ENCODE data around the gene LTB4R2.

Gene LTB4R2

DNA sequence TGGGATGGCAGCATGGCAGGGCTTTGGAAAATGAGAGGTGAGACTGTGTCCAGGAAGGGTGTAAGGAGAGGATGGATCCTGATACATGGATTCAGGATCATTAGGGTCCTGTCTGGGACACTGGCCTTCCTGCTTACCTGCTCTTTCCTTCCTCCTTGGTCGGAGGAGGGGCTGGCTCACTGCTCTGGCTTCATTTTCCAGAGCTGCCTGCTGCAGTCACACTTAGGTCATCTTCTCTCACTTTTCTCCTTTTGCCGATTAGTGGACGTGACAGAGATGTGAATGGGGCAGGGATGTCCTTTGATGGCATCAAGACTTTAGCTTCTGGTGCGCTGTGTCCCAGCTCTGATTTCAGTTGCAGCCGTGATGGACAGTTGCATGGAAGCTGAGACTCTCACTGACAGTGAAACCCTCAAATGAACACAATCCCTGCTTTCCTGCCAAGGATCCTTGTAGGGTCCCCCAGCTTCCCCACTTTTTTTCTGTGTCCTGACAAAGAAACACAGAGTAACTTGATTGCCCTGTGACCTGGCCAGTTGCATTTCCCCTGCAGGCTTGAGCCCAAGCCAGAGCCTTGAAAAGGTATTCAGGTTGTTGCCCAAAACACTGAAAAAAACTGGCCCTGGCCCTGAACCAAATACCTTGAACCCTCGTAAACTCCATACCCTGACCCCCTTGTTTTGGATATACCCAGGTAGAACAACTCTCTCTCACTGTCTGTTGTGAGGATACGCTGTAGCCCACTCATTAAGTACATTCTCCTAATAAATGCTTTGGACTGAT, 1.4 kb upstream of the LTB4R2 start:
- Histone ChIP-seq H4K20me1 (ENCODE audit: insufficient read depth, low read length) (no peaks in the 10 kb centered on the region), H3K4me3 (ENCODE audit: low read length) (no peak overlapping the region), H3K9me3 (ENCODE audit: insufficient read depth, low read length) (no peaks in the 10 kb centered on the region), H3K27me3 (ENCODE audit: low read depth, low read length) (no peaks in the 10 kb centered on the region), H3K27ac (ENCODE audit: low read length) (no peak overlapping the region), H3K4me2 (ENCODE audit: low read length) (no peak overlapping the region), H3K4me1 (ENCODE audit: low read length) (peaks cover 4% of the 10 kb centered on the region), H3K9ac (ENCODE audit: low read length) (no peak overlapping the region), H3K79me2 (ENCODE audit: low read length) (no peaks in the 10 kb centered on the region), H3K36me3 (replicated peaks; ENCODE audit: low read depth, low read length) (peaks cover 33% of the 10 kb centered on the region), H2AFZ (ENCODE audit: low read depth, low read length) (no peak overlapping the region)
- TF ChIP-seq, protein P1, sequence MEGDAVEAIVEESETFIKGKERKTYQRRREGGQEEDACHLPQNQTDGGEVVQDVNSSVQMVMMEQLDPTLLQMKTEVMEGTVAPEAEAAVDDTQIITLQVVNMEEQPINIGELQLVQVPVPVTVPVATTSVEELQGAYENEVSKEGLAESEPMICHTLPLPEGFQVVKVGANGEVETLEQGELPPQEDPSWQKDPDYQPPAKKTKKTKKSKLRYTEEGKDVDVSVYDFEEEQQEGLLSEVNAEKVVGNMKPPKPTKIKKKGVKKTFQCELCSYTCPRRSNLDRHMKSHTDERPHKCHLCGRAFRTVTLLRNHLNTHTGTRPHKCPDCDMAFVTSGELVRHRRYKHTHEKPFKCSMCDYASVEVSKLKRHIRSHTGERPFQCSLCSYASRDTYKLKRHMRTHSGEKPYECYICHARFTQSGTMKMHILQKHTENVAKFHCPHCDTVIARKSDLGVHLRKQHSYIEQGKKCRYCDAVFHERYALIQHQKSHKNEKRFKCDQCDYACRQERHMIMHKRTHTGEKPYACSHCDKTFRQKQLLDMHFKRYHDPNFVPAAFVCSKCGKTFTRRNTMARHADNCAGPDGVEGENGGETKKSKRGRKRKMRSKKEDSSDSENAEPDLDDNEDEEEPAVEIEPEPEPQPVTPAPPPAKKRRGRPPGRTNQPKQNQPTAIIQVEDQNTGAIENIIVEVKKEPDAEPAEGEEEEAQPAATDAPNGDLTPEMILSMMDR (IDR thresholded peaks at IDR 0.05; ENCODE audit: low read depth, low read length): no peak; the same call in 1 of the 2 replicates
- no peak for TF ChIP-seq EZH2phosphoT487 (IDR thresholded peaks at IDR 0.05; ENCODE audit: low read depth)

DNA sequence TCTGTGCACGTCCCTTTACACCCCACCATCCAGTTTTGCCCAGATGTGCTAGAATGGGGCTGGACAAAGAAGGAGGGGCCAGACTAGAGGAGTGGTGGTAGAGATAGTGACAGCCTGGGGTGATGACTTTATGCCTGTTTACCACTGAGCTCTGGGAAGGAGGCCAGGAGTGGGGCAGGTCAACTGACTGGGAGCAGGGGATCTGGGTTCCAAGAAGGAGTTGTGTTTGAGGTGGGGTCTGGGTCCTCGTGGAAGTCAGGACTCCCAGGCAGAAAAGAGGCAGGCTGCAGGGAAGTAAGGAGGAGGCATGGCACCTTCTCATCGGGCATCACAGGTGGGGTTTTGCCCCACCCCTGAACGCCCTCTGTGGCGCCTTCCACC, 315 bp downstream of the LTB4R2 start:
- Histone ChIP-seq H3K27ac (ENCODE audit: low read length) (no peak overlapping the region), H3K27me3 (ENCODE audit: low read depth, low read length) (no peaks in the 10 kb centered on the region), H3K4me2 (ENCODE audit: low read length) (no peak overlapping the region), H3K9ac (ENCODE audit: low read length) (no peak overlapping the region), H3K36me3 (replicated peaks; ENCODE audit: low read depth, low read length) (peaks cover 21% of the 10 kb centered on the region), H3K4me3 (ENCODE audit: low read length) (no peak overlapping the region), H2AFZ (ENCODE audit: low read depth, low read length) (no peak overlapping the region), H3K9me3 (ENCODE audit: insufficient read depth, low read length) (no peaks in the 10 kb centered on the region), H3K4me1 (ENCODE audit: low read length) (peaks cover 4% of the 10 kb centered on the region), H3K79me2 (ENCODE audit: low read length) (no peaks in the 10 kb centered on the region), H4K20me1 (ENCODE audit: insufficient read depth, low read length) (no peaks in the 10 kb centered on the region)
- TF ChIP-seq EZH2phosphoT487 (IDR thresholded peaks at IDR 0.05; ENCODE audit: low read depth): no peak
- TF ChIP-seq, protein P1 (IDR thresholded peaks at IDR 0.05; ENCODE audit: low read depth, low read length): no peak

DNA sequence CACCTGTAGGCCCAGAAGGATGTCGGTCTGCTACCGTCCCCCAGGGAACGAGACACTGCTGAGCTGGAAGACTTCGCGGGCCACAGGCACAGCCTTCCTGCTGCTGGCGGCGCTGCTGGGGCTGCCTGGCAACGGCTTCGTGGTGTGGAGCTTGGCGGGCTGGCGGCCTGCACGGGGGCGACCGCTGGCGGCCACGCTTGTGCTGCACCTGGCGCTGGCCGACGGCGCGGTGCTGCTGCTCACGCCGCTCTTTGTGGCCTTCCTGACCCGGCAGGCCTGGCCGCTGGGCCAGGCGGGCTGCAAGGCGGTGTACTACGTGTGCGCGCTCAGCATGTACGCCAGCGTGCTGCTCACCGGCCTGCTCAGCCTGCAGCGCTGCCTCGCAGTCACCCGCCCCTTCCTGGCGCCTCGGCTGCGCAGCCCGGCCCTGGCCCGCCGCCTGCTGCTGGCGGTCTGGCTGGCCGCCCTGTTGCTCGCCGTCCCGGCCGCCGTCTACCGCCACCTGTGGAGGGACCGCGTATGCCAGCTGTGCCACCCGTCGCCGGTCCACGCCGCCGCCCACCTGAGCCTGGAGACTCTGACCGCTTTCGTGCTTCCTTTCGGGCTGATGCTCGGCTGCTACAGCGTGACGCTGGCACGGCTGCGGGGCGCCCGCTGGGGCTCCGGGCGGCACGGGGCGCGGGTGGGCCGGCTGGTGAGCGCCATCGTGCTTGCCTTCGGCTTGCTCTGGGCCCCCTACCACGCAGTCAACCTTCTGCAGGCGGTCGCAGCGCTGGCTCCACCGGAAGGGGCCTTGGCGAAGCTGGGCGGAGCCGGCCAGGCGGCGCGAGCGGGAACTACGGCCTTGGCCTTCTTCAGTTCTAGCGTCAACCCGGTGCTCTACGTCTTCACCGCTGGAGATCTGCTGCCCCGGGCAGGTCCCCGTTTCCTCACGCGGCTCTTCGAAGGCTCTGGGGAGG, 985 bp downstream of the LTB4R2 start, which contains the start of gene LTB4R:
TSS of gene LTB4R (plus strand) at position 857 of the 959 bp plus-strand sequence. CDS start 4,150 bp downstream, outside the sequence.
- Histone ChIP-seq H2AFZ (ENCODE audit: low read depth, low read length) (no peak within 1 kb of the TSS), H3K4me1 (ENCODE audit: low read length) (peaks cover 4% of the 10 kb centered on the region), H3K9ac (ENCODE audit: low read length) (no peak within 1 kb of the TSS), H4K20me1 (ENCODE audit: insufficient read depth, low read length) (no peaks in the 10 kb centered on the region), H3K9me3 (ENCODE audit: insufficient read depth, low read length) (no peaks in the 10 kb centered on the region), H3K36me3 (replicated peaks; ENCODE audit: low read depth, low read length) (peaks cover 16% of the 10 kb centered on the region), H3K4me3 (ENCODE audit: low read length) (no peak within 1 kb of the TSS), H3K79me2 (ENCODE audit: low read length) (no peaks in the 10 kb centered on the region), H3K27ac (ENCODE audit: low read length) (no peak within 1 kb of the TSS), H3K4me2 (ENCODE audit: low read length) (no peak within 1 kb of the TSS), H3K27me3 (ENCODE audit: low read depth, low read length) (no peaks in the 10 kb centered on the region)
- TF ChIP-seq, protein P1 (IDR thresholded peaks at IDR 0.05; ENCODE audit: low read depth, low read length): no peak
- TF ChIP-seq EZH2phosphoT487 (IDR thresholded peaks at IDR 0.05; ENCODE audit: low read depth): no peak
